Measurements from ENCODE around the gene DPH3. TPM values are rescaled to one million over a fixed set of nuclear protein-coding genes. Genes with fewer than 3 reads are reported as not detected.

DPH3 gene
- total RNA-seq, 2 experiments from 2014 or later: 7.3 to 19.0 TPM

GRCh38 chr3:16245609-16246008, 19.1 kb downstream of the DPH3 start:
- Histone ChIP-seq H4K20me1 (ENCODE audit: insufficient read depth, low read length) (no peaks in the 10 kb centered on the region), H3K27ac (ENCODE audit: low read depth, low read length, poor library complexity, severe bottlenecking) (no peak overlapping the region), H3K4me1 (ENCODE audit: insufficient read depth, low read length, poor library complexity, severe bottlenecking) (peaks cover 6% of the 10 kb centered on the region), H3K79me2 (ENCODE audit: insufficient read depth, low read depth, low read length) (no peaks in the 10 kb centered on the region), H3K9me3 (ENCODE audit: low read length) (no peaks in the 10 kb centered on the region), H3K36me3 (ENCODE audit: insufficient read depth, low read length) (no peaks in the 10 kb centered on the region), H3K9me2 (ENCODE audit: insufficient read depth, low read length) (no peaks in the 10 kb centered on the region), H2AFZ (ENCODE audit: low read length) (no peak overlapping the region), H3K4me3 (ENCODE audit: low read depth, low read length, poor library complexity, severe bottlenecking) (no peak overlapping the region), H3K4me2 (ENCODE audit: low read length) (no peak overlapping the region)
- no TSS peak for BruUV-seq (replicated peaks)
- intact Hi-C loops (cut with micrococcal nuclease; ENCODE audit: unreplicated experiment): loop anchor here (2.0 to 10.0 kb wide), 4 partner anchors 67 to 1041 kb away; partner anchors contain the start of gene CAPN7
- POLR2A ChIA-PET: interaction anchor here (0.6 to 1.1 kb wide), 3 partner anchors 11 to 576 kb away, joined by 3 to 4 read pairs (median 4); partner anchors contain the start of gene OXNAD1
- DNase-seq (ENCODE audit: low spot score): no peak
- CTCF ChIA-PET (ENCODE audit: unreplicated experiment): no interaction called here
- TF ChIP-seq CTCF (conservative IDR thresholded peaks at IDR 0.05; ENCODE audit: low read length) (no peak), EZH2phosphoT487 (IDR thresholded peaks at IDR 0.05; ENCODE audit: borderline replicate concordance, low read depth, low read length) (no peak)

DNA sequence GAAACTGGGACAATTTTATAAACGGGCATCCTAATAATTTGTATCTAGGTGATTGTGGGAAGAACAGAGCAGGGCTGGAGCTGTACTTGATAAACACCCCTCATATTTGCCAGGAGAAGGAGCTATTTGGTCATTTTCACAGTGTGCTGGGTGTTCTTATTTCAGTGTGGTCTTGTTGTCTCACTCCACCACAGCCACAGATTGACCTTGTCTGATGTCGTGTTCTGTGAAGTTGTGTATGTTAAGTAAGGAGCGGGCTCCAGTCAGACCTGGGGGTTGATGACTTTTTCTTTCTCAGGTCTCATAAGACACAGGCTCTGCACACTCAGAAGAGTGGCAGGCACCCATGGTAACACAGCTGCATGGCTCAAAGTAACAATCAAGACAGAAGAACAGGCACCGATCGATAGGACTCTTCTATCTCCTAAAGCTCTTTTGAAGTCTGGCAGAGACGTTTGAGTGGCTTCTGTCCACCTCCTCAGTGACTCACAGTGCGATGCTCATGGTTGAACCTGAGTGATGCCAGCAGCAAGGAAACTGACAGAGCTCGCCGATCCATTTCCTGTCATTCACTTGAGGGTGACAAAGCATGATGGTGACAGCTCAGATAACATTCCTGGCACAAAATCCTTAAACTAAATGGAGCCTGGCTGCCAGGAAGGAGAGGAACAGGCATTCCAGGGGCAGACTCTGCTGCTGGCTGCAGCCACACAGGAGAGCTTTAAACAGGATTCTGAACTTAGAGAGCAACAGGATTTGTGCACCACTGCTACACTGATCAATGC, 20.8 kb downstream of the DPH3 start:
- POLR2A ChIA-PET: interaction anchor here (1.4 kb wide), 1 partner anchor 10 kb away, joined by 4 read pairs; no protein-coding TSS in a partner anchor
- Histone ChIP-seq H3K9me2 (ENCODE audit: insufficient read depth, low read length) (no peaks in the 10 kb centered on the region), H3K36me3 (ENCODE audit: insufficient read depth, low read length) (no peaks in the 10 kb centered on the region), H2AFZ (ENCODE audit: low read length) (no peak overlapping the region), H3K9me3 (ENCODE audit: low read length) (no peaks in the 10 kb centered on the region), H3K4me2 (ENCODE audit: low read length) (no peak overlapping the region), H3K27ac (ENCODE audit: low read depth, low read length, poor library complexity, severe bottlenecking) (no peak overlapping the region), H3K79me2 (ENCODE audit: insufficient read depth, low read depth, low read length) (no peaks in the 10 kb centered on the region), H4K20me1 (ENCODE audit: insufficient read depth, low read length) (no peaks in the 10 kb centered on the region), H3K4me3 (ENCODE audit: low read depth, low read length, poor library complexity, severe bottlenecking) (no peak overlapping the region), H3K4me1 (ENCODE audit: insufficient read depth, low read length, poor library complexity, severe bottlenecking) (peaks cover 6% of the 10 kb centered on the region)
- BruUV-seq (replicated peaks): no TSS peak
- TF ChIP-seq CTCF (conservative IDR thresholded peaks at IDR 0.05; ENCODE audit: low read length) (no peak), EZH2phosphoT487 (IDR thresholded peaks at IDR 0.05; ENCODE audit: borderline replicate concordance, low read depth, low read length) (no peak)
- no peak for DNase-seq (ENCODE audit: low spot score)
- CTCF ChIA-PET (ENCODE audit: unreplicated experiment): interaction anchor here (1.1 kb wide), 1 partner anchor 7 kb away, joined by 3 read pairs; no protein-coding TSS in a partner anchor
- intact Hi-C loops (cut with micrococcal nuclease; ENCODE audit: unreplicated experiment): loop anchor here (10.0 kb wide), 1 partner anchor 1039 kb away; the partner anchor contains the start of gene CAPN7

DNA sequence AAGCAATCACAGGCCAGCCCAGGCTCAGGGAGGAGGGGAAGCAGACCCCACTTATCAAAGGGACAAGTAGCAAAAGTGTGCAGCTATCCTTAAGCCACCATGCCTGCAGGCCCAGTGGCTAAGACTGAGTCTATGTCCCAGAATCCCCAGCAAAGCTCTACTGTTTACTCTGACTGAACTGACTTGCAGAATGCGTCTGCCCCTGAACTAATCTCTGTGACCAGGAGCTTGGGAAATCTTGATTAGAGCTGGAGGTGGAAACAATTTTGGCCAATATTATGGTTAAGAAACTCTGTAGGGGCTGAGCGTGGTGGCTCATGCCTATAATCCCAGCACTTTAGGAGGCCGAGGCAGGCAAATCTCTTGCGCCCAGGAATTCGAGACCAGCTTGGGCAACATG, 22.6 kb downstream of the DPH3 start:
- no TSS peak for BruUV-seq (replicated peaks)
- no peaks in the 10 kb centered on the region for H3K9me2 ChIP-seq (ENCODE audit: insufficient read depth, low read length)
- no peaks in the 10 kb centered on the region for H3K9me3 ChIP-seq (ENCODE audit: low read length)
- CTCF ChIA-PET (ENCODE audit: unreplicated experiment): no interaction called here
- H3K27ac ChIP-seq (ENCODE audit: low read depth, low read length, poor library complexity, severe bottlenecking): no peak overlapping the region
- no peak overlapping the region for H3K4me2 ChIP-seq (ENCODE audit: low read length)
- H3K4me1 ChIP-seq (ENCODE audit: insufficient read depth, low read length, poor library complexity, severe bottlenecking): no peaks in the 10 kb centered on the region
- H3K4me3 ChIP-seq (ENCODE audit: low read depth, low read length, poor library complexity, severe bottlenecking): no peak overlapping the region
- no peaks in the 10 kb centered on the region for H3K79me2 ChIP-seq (ENCODE audit: insufficient read depth, low read depth, low read length)
- DNase-seq (ENCODE audit: low spot score): no peak
- intact Hi-C loops (cut with micrococcal nuclease; ENCODE audit: unreplicated experiment): loop anchor here (10.0 kb wide), 1 partner anchor 1037 kb away; the partner anchor contains the start of gene CAPN7
- no peaks in the 10 kb centered on the region for H3K36me3 ChIP-seq (ENCODE audit: insufficient read depth, low read length)
- TF ChIP-seq CTCF (conservative IDR thresholded peaks at IDR 0.05; ENCODE audit: low read length) (no peak), EZH2phosphoT487 (IDR thresholded peaks at IDR 0.05; ENCODE audit: borderline replicate concordance, low read depth, low read length) (no peak)
- H4K20me1 ChIP-seq (ENCODE audit: insufficient read depth, low read length): no peaks in the 10 kb centered on the region
- H2AFZ ChIP-seq (ENCODE audit: low read length): no peak overlapping the region
- POLR2A ChIA-PET: interaction anchor here (0.6 to 1.2 kb wide), 2 partner anchors 10 to 92 kb away, joined by 3 read pairs; no protein-coding TSS in a partner anchor

Measured in OCI-LY7 (cell line).